Neuronal stem cell (in vitro differentiated cells): ENCODE results near the gene FGFRL1.

ENCODE experiments used
- DNase-seq: peaks from one replicate; pipeline ENCODE4 v3.0.0-alpha.2; 2013; ENCODE audit warnings: low spot score
- H2AFZ ChIP-seq: one replicate; pipeline ENCODE4 v1.6.1; 2013; ENCODE audit warnings: mild to moderate bottlenecking, low read length, inconsistent platforms
- H2AK5ac ChIP-seq: 2 replicates; pipeline ENCODE4 v1.6.1; 2013; ENCODE audit warnings: low read depth, mild to moderate bottlenecking, inconsistent platforms, low read length, moderate library complexity, mixed read lengths
- H2BK120ac ChIP-seq: 2 replicates; pipeline ENCODE4 v1.6.1; 2013; ENCODE audit warnings: low read depth, mild to moderate bottlenecking, inconsistent platforms, low read length, moderate library complexity, mixed read lengths
- H2BK12ac ChIP-seq: one replicate; pipeline ENCODE4 v1.6.1; 2013; ENCODE audit warnings: low read length, inconsistent platforms
- H2BK15ac ChIP-seq: 2 replicates; pipeline ENCODE4 v1.6.1; 2013; ENCODE audit warnings: mild to moderate bottlenecking, low read length, inconsistent platforms, mixed read lengths
- H2BK5ac ChIP-seq: one replicate; pipeline ENCODE4 v1.6.1; 2013; ENCODE audit warnings: inconsistent platforms, mild to moderate bottlenecking, low read length, moderate library complexity
- H3K14ac ChIP-seq: one replicate; pipeline ENCODE4 v1.6.1; 2013; ENCODE audit warnings: low read length, inconsistent platforms
- H3K18ac ChIP-seq: 2 replicates; pipeline ENCODE4 v1.6.1; 2013; ENCODE audit warnings: low read length, inconsistent platforms
- H3K23ac ChIP-seq: 2 replicates; pipeline ENCODE4 v1.6.1; 2013; ENCODE audit warnings: low read depth, mild to moderate bottlenecking, mixed read lengths, low read length, inconsistent platforms; ENCODE audit not compliant: poor library complexity
- H3K27ac ChIP-seq: replicated peaks from 3 replicates; pipeline ENCODE4 v1.5.1; 2013; ENCODE audit warnings: low read length, inconsistent platforms
- H3K27me3 ChIP-seq, 3 experiments: 2 replicates each; pipeline ENCODE4 v1.6.1; 2013; ENCODE audit warnings: low read length in 3 of 3, mild to moderate bottlenecking in 2 of 3, inconsistent platforms in 1 of 3, low read depth in 1 of 3, mixed read lengths in 1 of 3, moderate library complexity in 1 of 3; ENCODE audit not compliant: control insufficient read depth in 3 of 3, insufficient read depth in 3 of 3
- H3K36me3 ChIP-seq, 2 donors: replicated peaks in 1 of 2; 2 replicates each; pipeline ENCODE4 v1.6.1; 2013; ENCODE audit warnings: low read length in 2 of 2; ENCODE audit not compliant: control insufficient read depth in 2 of 2, insufficient read depth in 2 of 2
- H3K4ac ChIP-seq: 2 replicates; pipeline ENCODE4 v1.6.1; 2013; ENCODE audit warnings: inconsistent platforms, mild to moderate bottlenecking, low read length, moderate library complexity
- H3K4me1 ChIP-seq, 2 donors: 1 replicate in 1 of 2; 2 replicates in 1 of 2; pipeline ENCODE4 v1.6.1; 2013; ENCODE audit warnings: low read length in 2 of 2, low read depth in 1 of 2; ENCODE audit not compliant: control insufficient read depth in 2 of 2, insufficient read depth in 1 of 2
- H3K4me2 ChIP-seq: one replicate; pipeline ENCODE4 v1.6.1; 2013; ENCODE audit warnings: mild to moderate bottlenecking, low read length, inconsistent platforms; ENCODE audit not compliant: insufficient read depth, poor library complexity, severe bottlenecking
- H3K4me3 ChIP-seq, 2 donors: 2 replicates each; pipeline ENCODE4 v1.5.1; 2013; ENCODE audit warnings: low read length in 2 of 2, mild to moderate bottlenecking in 2 of 2, inconsistent platforms in 1 of 2, moderate library complexity in 1 of 2
- H3K79me1 ChIP-seq: one replicate; pipeline ENCODE4 v1.6.1; 2013; ENCODE audit warnings: low read depth, mild to moderate bottlenecking, inconsistent platforms, low read length, moderate library complexity
- H3K9ac ChIP-seq: one replicate; pipeline ENCODE4 v1.6.1; 2013; ENCODE audit warnings: mild to moderate bottlenecking, low read depth, low read length, inconsistent platforms; ENCODE audit not compliant: poor library complexity
- H3K9me3 ChIP-seq, 2 donors: replicated peaks in 1 of 2; 2 replicates each; pipeline versions ENCODE3 to v1.6.1; 2013; ENCODE audit warnings: low read length in 2 of 2, mild to moderate bottlenecking in 2 of 2, inconsistent platforms in 1 of 2, low read depth in 1 of 2, mixed read lengths in 1 of 2, moderate library complexity in 1 of 2; ENCODE audit not compliant: control insufficient read depth in 2 of 2, insufficient read depth in 1 of 2
- H4K8ac ChIP-seq: one replicate; pipeline ENCODE4 v1.6.1; 2013; ENCODE audit warnings: low read depth, mild to moderate bottlenecking, inconsistent platforms, low read length, moderate library complexity
- H4K91ac ChIP-seq: one replicate; pipeline ENCODE4 v1.6.1; 2013; ENCODE audit warnings: low read length, low read depth, mild to moderate bottlenecking, inconsistent platforms; ENCODE audit not compliant: poor library complexity
- WGBS, 2 donors: extraction: QIAGEN DNeasy Blood & Tissue Kit; methylation state at CpG; one replicate each; pipeline ENCODE4 v1.1.7; 2013; ENCODE audit warnings: missing lambda C conversion rate in 2 of 2, mixed read lengths in 1 of 2; ENCODE audit not compliant: insufficient read length in 2 of 2, insufficient replicate concordance in 1 of 2; ENCODE audit errors: extremely low coverage in 2 of 2; 5-methylcytosine and 5-hydroxymethylcytosine counted together

The FGFRL1 gene

DNA sequence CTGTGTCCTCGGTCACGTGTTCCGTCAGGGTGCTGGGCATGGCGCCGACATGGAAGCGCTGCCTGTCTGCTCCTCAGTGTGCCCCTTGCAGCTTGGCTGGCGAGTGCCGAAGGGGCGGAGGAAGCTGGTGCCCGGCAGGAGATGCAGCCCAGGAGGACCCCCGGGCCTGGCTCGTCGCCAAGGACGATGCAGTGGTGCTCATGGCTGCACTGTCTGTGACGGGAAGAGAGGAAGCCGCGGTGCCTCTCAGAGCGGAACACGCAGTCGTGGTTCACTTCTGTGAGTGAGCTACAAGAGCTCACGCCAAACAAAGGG is 38.1 kb downstream of the FGFRL1 start:
- Histone ChIP-seq H2BK120ac (no peak overlapping the region), H3K27ac (no peak overlapping the region), H2AK5ac (peak overlapping the region; percentile 86), H2AFZ (no peak overlapping the region), H3K9me3 (peaks cover 4 to 5% of the 10 kb centered on the region in 2 donors), H3K14ac (peak overlapping the region; percentile 66), H3K4me1 (peaks cover under 1 to 18% of the 10 kb centered on the region in 2 donors), H3K27me3 (peaks cover 0 to 33% (median 10%) of the 10 kb centered on the region in 3 experiments), H3K79me1 (no peaks in the 10 kb centered on the region), H4K91ac (no peak overlapping the region), H3K23ac (peak overlapping the region; percentile 70), H3K4me3 (no peak overlapping the region), H4K8ac (peak overlapping the region; percentile 66), H2BK12ac (peak overlapping the region; percentile 59), H2BK5ac (no peak overlapping the region), H3K4me2 (no peak overlapping the region), H3K9ac (no peak overlapping the region), H3K4ac (no peak overlapping the region), H3K18ac (peak overlapping the region; percentile 80), H3K36me3 (no peaks in the 10 kb centered on the region), H2BK15ac (peak overlapping the region; percentile 73)
- WGBS, 2 donors = no CpG with 5 or more reads among the region's 21 CpGs
- DNase-seq = no peak

DNA sequence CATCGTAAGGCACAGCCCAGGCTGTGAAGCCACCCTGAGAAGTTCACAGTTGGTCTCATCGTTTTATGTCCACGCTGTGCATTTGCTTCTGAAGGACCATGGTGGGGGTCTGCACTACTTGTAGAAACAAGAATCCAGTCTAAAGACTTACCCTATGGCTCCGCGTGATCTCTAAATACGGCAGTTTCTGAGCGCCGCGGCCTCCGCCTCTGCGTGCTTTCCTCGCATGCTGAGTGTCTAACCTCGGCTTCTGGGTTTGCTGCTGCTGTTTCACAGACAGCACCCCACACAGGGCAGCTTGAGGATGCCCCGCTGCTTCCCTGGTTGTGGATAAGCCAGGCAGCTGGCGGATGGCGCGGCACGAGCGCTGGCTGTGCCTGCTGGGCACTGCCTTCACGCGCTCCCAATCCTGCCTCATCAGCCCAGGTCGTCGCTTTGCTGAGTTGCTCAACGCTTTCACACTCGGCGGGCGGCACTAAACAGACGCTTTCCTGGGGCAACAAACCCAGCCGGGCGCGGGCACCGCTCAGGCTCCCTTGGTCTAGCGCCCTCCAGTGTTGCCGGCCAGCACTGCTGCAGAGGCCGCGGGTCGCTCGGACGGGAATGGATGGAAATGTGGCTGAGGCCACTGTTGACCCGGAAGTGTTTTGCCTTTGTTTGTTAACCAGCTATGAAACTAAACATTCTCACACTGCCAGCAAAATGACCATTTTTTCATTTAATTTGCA is 39.2 kb downstream of the FGFRL1 start:
- Histone ChIP-seq H3K79me1 (no peaks in the 10 kb centered on the region), H3K4me2 (no peak overlapping the region), H3K14ac (peak overlapping the region; percentile 32), H2BK5ac (no peak overlapping the region), H3K27me3 (peaks cover 0 to 38% (median 13%) of the 10 kb centered on the region in 3 experiments), H3K4me3 (no peak overlapping the region), H2BK120ac (no peak overlapping the region), H2AK5ac (no peak overlapping the region), H4K8ac (no peak overlapping the region), H3K9me3 (peaks cover 4 to 5% of the 10 kb centered on the region in 2 donors), H2BK12ac (peak overlapping the region; percentile 36), H3K23ac (peak overlapping the region; percentile 56), H3K18ac (peak overlapping the region; percentile 85), H3K27ac (no peak overlapping the region), H4K91ac (no peak overlapping the region), H2AFZ (peak overlapping the region; percentile 3), H2BK15ac (no peak overlapping the region), H3K9ac (peak overlapping the region; percentile 65), H3K4me1 (peaks cover 3 to 12% of the 10 kb centered on the region in 2 donors), H3K36me3 (no peaks in the 10 kb centered on the region), H3K4ac (no peak overlapping the region)
- WGBS, 2 donors = no CpG with 5 or more reads among the region's 40 CpGs
- DNase-seq = no peak

DNA sequence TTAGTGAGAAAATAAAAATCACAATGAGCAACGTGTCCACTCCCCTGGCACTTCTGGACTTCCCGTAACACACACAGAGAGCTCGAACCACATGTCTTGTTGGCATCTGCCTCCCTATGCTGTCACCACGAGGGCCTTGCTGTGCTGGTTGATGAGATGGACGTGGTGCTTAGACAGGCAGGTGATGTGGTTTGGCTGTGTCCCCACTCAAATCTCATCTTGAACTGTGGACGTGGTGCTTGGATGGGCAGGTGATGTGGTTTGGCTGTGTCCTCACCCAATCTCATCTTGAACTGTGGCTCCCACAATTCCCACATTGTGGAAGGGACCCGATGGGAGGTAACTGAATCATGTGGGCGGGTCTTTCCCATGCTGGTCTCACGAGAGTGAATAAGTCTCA is 40.0 kb downstream of the FGFRL1 start:
- no CpG with 5 or more reads among the region's 9 CpGs for WGBS, 2 donors
- Histone ChIP-seq H2BK120ac (no peak overlapping the region), H3K18ac (no peak overlapping the region), H3K79me1 (no peaks in the 10 kb centered on the region), H4K8ac (no peak overlapping the region), H3K4me2 (no peak overlapping the region), H3K27ac (no peak overlapping the region), H3K9ac (no peak overlapping the region), H2BK5ac (no peak overlapping the region), H3K27me3 (peaks cover 0 to 47% (median 17%) of the 10 kb centered on the region in 3 experiments), H3K4me1 (peaks cover 3 to 15% of the 10 kb centered on the region in 2 donors), H3K14ac (no peak overlapping the region), H2AFZ (no peak overlapping the region), H2BK12ac (no peak overlapping the region), H3K36me3 (no peaks in the 10 kb centered on the region), H2AK5ac (no peak overlapping the region), H3K23ac (no peak overlapping the region), H3K4ac (no peak overlapping the region), H4K91ac (no peak overlapping the region), H3K9me3 (peaks cover 4 to 5% of the 10 kb centered on the region in 2 donors), H3K4me3 (peak overlapping the region in 1 of 2 donors; percentile 41), H2BK15ac (no peak overlapping the region)
- DNase-seq = no peak

DNA sequence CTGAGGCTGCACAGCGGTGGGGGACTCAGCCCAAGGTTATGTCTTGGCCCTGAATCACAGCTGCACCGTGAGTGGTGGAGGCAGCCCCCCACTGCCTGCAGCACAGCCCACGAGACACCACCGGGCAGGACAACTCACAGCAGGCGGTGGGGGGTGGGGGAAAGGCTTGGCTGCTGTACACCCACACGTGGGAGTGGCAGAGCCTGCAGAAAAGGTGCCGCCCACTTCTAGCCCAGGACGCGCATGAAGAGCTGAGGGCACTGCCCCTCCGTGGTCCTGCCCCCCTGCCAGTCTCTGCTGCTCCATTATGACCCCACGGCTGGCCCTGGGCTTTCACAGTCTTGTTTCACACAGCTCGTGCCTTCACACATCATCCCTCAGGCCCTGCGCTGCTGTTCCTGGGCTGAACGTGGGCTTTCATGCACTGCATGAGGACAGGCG is 40.8 kb downstream of the FGFRL1 start:
- Histone ChIP-seq H3K4me2 (no peak overlapping the region), H2BK5ac (peak overlapping the region; percentile 20), H3K36me3 (no peaks in the 10 kb centered on the region), H3K4me1 (peaks cover 3 to 13% of the 10 kb centered on the region in 2 donors), H3K79me1 (peaks cover 2% of the 10 kb centered on the region), H3K14ac (peak overlapping the region; percentile 75), H3K4me3 (no peak overlapping the region), H3K23ac (peak overlapping the region; percentile 52), H4K91ac (no peak overlapping the region), H3K27ac (no peak overlapping the region), H2BK15ac (peak overlapping the region; percentile 99), H3K4ac (peak overlapping the region; percentile 18), H3K9ac (peak overlapping the region; percentile 57), H3K18ac (peak overlapping the region; percentile 91), H3K9me3 (peaks cover 4 to 5% of the 10 kb centered on the region in 2 donors), H2AFZ (no peak overlapping the region), H3K27me3 (peaks cover 0 to 54% (median 17%) of the 10 kb centered on the region in 3 experiments), H4K8ac (no peak overlapping the region), H2BK12ac (peak overlapping the region; percentile 93), H2AK5ac (peak overlapping the region; percentile 96), H2BK120ac (peak overlapping the region; percentile 57)
- no peak for DNase-seq
- no CpG with 5 or more reads among the region's 15 CpGs for WGBS, 2 donors
